ENCODE data around the gene RFTN1. TPM values are rescaled to one million over a fixed set of nuclear protein-coding genes. Genes with fewer than 3 reads are reported as not detected.

Gene RFTN1
- total RNA-seq, 1 donor from 2014 or later: 34.7 TPM

DNA sequence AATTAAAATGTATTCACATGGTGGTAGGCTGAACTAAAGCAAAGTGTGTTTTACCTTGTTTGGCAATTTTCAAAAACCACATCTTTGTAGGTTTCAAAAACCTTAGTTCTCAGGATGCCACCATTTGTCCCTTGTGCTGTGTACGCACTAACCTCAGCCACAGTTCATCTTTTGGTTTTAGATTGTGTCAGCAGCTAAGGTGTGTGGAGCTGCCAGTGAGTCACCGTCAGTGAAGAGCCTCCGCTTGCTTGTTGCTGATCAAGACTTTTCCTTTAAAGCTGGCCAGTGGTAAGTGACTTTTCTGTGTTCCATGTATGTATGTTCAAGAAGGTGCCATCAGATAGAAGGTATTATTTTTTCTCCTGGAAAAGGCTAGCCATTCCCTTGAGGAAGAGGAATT lies 227.3 kb downstream of the RFTN1 start:
- no peak for DNase-seq (ENCODE audit: low read depth)
- TF ChIP-seq, protein P1, sequence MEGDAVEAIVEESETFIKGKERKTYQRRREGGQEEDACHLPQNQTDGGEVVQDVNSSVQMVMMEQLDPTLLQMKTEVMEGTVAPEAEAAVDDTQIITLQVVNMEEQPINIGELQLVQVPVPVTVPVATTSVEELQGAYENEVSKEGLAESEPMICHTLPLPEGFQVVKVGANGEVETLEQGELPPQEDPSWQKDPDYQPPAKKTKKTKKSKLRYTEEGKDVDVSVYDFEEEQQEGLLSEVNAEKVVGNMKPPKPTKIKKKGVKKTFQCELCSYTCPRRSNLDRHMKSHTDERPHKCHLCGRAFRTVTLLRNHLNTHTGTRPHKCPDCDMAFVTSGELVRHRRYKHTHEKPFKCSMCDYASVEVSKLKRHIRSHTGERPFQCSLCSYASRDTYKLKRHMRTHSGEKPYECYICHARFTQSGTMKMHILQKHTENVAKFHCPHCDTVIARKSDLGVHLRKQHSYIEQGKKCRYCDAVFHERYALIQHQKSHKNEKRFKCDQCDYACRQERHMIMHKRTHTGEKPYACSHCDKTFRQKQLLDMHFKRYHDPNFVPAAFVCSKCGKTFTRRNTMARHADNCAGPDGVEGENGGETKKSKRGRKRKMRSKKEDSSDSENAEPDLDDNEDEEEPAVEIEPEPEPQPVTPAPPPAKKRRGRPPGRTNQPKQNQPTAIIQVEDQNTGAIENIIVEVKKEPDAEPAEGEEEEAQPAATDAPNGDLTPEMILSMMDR (conservative IDR thresholded peaks at IDR 0.05; ENCODE audit: low read depth, low read length): no peak
- no peak overlapping the region for H3K4me3 ChIP-seq (ENCODE audit: low read depth, low read length)

DNA sequence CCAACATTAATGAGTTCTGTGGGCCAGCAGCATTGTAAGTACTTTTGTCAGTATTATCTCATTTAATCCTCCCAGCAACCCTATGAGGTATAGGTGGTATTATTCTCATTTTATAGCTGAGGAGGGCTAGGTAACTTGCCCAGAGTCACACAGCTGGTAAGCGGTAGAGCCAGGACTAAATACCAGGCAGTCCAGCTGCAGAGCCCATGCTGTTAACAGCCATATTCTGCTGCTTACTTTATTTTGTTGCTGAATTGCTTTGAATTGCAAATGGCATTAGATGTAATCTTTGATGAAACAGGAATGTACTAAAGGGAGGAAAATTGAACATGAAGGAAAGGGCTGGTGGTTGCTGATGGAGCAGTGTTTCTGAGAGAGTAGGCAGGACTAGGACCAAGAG lies 228.9 kb downstream of the RFTN1 start:
- TF ChIP-seq, protein P1 (conservative IDR thresholded peaks at IDR 0.05; ENCODE audit: low read depth, low read length): no peak
- DNase-seq (ENCODE audit: low read depth): no peak

DNA sequence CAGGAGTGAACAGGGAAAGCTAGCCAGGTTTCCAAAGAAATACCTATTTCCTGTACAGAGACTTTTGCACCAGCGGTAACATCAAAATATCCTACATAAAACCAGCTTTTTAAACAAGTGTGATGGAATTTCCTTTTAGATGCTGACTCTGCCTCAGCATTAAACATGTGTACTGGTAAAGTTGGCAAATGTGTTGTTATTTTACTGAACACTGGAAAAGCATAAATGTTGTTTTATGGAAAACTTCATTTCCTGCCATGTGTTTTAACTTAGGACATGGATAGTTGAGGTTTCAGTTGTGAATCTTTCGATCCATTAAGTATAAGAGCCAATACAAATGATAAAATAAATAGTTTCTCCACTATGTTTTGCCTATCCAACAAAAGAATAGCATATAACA lies 232.8 kb downstream of the RFTN1 start:
- TF ChIP-seq, protein P1 (conservative IDR thresholded peaks at IDR 0.05; ENCODE audit: low read depth, low read length): no peak
- no peak for DNase-seq (ENCODE audit: low read depth)
- H3K4me3 ChIP-seq (ENCODE audit: low read depth, low read length): no peak overlapping the region

More for the DNA sequence above, 228.9 kb downstream of the RFTN1 start:
- H3K4me3 ChIP-seq (ENCODE audit: low read depth, low read length): no peak overlapping the region

DNA sequence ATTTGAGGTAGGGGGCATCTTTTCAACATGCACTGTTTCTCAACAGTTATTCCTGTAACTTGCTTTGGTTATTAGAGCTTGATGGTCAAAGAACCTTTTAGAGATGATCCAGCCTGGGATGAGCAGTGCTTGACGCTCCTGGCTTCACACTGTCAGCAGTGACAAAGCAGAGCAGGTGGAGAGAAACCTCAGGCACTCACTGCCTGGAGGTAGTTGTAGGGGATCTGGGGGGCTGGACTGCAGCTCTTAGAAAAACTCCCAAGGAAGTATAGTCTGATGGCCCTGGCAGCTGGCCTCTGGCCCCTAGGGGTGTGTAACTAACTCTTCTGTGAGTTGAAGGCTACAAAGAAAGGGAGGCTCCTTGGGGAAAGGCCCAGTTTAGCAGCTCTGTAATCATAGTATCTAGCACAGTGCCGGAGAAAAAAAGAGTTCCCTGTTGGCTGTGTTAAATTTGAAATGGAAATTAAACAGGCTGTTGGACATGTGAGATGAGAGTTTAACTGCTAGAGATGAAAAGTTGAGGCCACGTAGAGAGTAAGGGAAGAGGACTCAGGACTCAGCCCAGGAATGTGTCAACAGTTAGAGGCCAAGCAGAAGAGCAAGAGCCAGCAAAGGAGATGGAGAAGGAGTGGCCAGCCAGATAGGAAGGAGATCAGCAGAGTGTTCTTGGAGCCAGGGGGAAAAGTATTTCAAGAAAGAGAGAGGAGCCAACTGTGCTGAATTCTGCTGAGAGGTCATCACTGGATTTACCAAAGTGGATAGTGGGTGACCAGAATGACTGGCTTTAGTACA lies 234.3 kb downstream of the RFTN1 start:
- no peak for DNase-seq (ENCODE audit: low read depth)
- H3K4me3 ChIP-seq (ENCODE audit: low read depth, low read length): no peak overlapping the region
- TF ChIP-seq, protein P1 (conservative IDR thresholded peaks at IDR 0.05; ENCODE audit: low read depth, low read length): no peak

DNA sequence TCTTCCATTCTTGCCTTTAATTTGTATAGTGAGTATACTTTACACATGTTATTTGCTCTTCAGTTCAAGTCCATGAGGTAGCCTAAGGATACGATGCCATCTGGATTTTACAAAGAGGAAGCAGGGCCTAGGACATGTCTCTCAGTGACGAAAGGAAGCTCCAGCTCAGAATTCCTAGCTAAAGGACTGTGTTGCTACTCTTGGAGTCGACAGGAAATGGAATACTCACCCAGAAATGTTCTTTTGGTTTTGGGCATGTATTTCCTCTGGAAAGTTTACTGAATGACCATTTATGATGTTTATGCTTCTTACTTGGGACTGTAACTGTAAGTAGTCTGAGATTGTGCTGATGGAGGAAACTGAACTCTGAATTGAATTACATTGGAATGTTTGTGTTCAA lies 236.0 kb downstream of the RFTN1 start:
- H3K4me3 ChIP-seq (ENCODE audit: low read depth, low read length): no peak overlapping the region
- no peak for DNase-seq (ENCODE audit: low read depth)
- TF ChIP-seq, protein P1 (conservative IDR thresholded peaks at IDR 0.05; ENCODE audit: low read depth, low read length): no peak

DNA sequence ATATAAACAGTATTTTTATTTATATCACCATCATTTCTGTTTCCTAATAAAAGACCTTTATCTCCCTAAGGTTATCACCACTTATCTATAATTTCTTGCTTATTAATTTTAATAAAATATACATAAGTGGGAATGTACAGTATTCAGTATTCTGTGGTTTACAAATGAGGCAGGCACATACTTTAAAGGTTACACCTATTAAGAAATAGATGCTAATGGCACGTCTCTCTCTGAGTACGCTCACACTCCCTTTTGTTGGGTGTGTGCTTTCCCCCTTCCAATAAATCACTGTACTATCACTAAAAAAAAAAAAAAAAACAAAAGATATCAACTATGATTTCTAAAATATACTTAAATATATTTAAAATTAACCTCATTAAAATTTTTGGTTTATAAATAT lies 239.6 kb downstream of the RFTN1 start:
- no peak for DNase-seq (ENCODE audit: low read depth)
- TF ChIP-seq, protein P1 (conservative IDR thresholded peaks at IDR 0.05; ENCODE audit: low read depth, low read length): no peak
- H3K4me3 ChIP-seq (ENCODE audit: low read depth, low read length): no peak overlapping the region

DNA sequence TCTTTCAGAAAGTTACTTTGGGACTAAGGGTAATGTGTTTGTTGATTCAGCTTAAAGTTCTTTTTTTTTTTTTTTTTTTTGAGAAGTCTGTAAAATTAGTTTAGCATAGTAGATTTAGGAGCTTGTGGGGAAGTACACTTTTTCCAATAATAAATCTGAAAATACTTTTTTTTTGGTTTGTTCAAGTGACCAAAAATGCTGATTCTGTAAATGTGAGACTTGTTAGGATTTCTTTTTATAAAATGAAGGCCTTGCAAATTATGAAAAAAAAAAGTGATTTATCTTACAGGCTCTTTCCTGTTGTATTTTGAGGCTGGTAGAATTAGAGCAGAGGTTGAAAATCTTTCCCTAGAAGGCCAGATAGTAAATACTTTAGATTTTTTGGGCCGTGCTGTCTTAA lies 240.9 kb downstream of the RFTN1 start:
- no peak overlapping the region for H3K4me3 ChIP-seq (ENCODE audit: low read depth, low read length)

More for the DNA sequence above, 240.9 kb downstream of the RFTN1 start:
- DNase-seq (ENCODE audit: low read depth): no peak
- TF ChIP-seq, protein P1 (conservative IDR thresholded peaks at IDR 0.05; ENCODE audit: low read depth, low read length): no peak

Measured in epithelial cell of proximal tubule (primary cell).